Lower lobe of right lung (tissue), 2 donors: ENCODE data around the gene OR52M1. TPM values are rescaled to one million over a fixed set of nuclear protein-coding genes. Genes with fewer than 3 reads are reported as not detected.

Experiments used
- ATAC-seq, 2 donors: fragments of 200-7000 bp; cut with Tn5 transposase; one replicate each; pipeline ENCODE4 v1.9.1; 2020 to 2022; ENCODE audit warnings: mild to moderate bottlenecking in 2 of 2, moderate library complexity in 2 of 2
- DNase-seq: peaks from one replicate; pipeline ENCODE4 v3.0.0-alpha.2; 2020
- H3K27ac ChIP-seq: fragments of 200-600 bp; one replicate; pipeline ENCODE4 v1.8.0; 2022
- H3K27me3 ChIP-seq: fragments of 200-600 bp; one replicate; pipeline ENCODE4 v1.8.0; 2022; ENCODE audit warnings: low read depth
- H3K36me3 ChIP-seq: fragments of 200-600 bp; one replicate; pipeline ENCODE4 v1.8.0; 2022; ENCODE audit warnings: mild to moderate bottlenecking
- H3K4me1 ChIP-seq: fragments of 200-600 bp; one replicate; pipeline ENCODE4 v1.8.0; 2022
- H3K4me3 ChIP-seq: fragments of 200-600 bp; one replicate; pipeline ENCODE4 v1.8.0; 2022; ENCODE audit warnings: mild to moderate bottlenecking
- H3K9me3 ChIP-seq: fragments of 200-600 bp; one replicate; pipeline ENCODE4 v1.8.0; 2022
- CTCF ChIP-seq: fragments of 200-600 bp; IDR thresholded peaks from one replicate; pipeline ENCODE4 v1.8.0; 2022; ENCODE audit warnings: antibody characterized with exemption, mild to moderate bottlenecking
- intact Hi-C: fragments of 100-400 bp; cut with DNase I; formaldehyde crosslinking; loops from one replicate; pipeline ENCODE4 v1.11.0; 2022
- total RNA-seq: library from RNA; stranded (reverse); fragmentation: NEBNext Ultra II Directional; extraction: Animal tissue kit (Norgen Biotek cat#: 25700); gene quantifications from one replicate; pipeline ENCODE4 v1.2.1, GENCODE V29; 2021
- donor health status: DM: no; HTN: yes; CAD: no; lungs with severe emphysema.

Gene OR52M1
- total RNA-seq, 1 donor from 2014 or later, result not detected

- Histone ChIP-seq H3K9me3 (no peaks in the 10 kb centered on the region), H3K27ac (no peak overlapping the region), H3K36me3 (no peaks in the 10 kb centered on the region), H3K4me3 (no peak overlapping the region), H3K4me1 (no peaks in the 10 kb centered on the region), H3K27me3 (peaks cover 4% of the 10 kb centered on the region)
- TF ChIP-seq CTCF, result no peak
- ATAC-seq (no peak), DNase-seq (no peak)
- intact Hi-C loops, result no loop called here
Observed at GRCh38 chr11:4589017-4589416, 44.0 kb downstream of the OR52M1 start.

DNA sequence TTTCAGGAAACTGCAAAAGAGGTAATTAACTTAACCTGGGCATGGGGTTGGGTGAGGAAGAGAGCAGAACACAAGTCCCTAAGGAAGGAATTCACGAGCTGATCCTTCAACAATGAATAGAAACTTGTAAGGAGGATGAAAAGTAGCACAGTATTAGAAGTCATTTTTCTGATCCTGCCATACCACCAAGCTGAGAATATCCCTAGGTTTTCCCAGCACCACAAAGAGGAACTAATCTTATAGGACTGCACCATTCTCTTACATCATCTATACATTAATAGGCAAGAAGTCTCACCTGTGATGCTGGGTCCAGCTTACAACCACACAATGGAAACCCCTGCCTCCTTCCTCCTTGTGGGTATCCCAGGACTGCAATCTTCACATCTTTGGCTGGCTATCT, 48.7 kb downstream of the OR52M1 start, which contains the start of gene OR52I1:
OR52I1 (plus strand) TSS at position 301 of the 400 bp plus-strand sequence; CDS start at position 301, 0 bp downstream.
- Histone ChIP-seq H3K4me3 (no peak within 1 kb of the TSS), H3K36me3 (peaks cover 18% of the 10 kb centered on the region), H3K27ac (no peak within 1 kb of the TSS), H3K9me3 (no peaks in the 10 kb centered on the region), H3K27me3 (no peaks in the 10 kb centered on the region), H3K4me1 (no peaks in the 10 kb centered on the region)
- ATAC-seq (no peak), DNase-seq (no peak)
- TF ChIP-seq CTCF, result no peak
- intact Hi-C loops, result no loop called here

Other genes with a start within 250 kb of the OR52M1 start
- gene OR52B4, start 176.8 kb upstream of the OR52M1 start, total RNA-seq, result not detected
- gene TRIM21, start 151.5 kb upstream of the OR52M1 start, total RNA-seq, result 42.2 TPM
- 0.47 TPM for gene OR52K2, start 95.9 kb upstream of the OR52M1 start, total RNA-seq
- gene OR52K1, start 62.5 kb upstream of the OR52M1 start, total RNA-seq, result 0.27 TPM
- not detected for gene OR52I2, start 36.6 kb downstream of the OR52M1 start, total RNA-seq
- gene OR52I1, start 48.8 kb downstream of the OR52M1 start, total RNA-seq, result not detected
- 13.8 TPM for gene TRIM68, start 63.0 kb downstream of the OR52M1 start, total RNA-seq
- not detected for gene OR51D1, start 92.3 kb downstream of the OR52M1 start, total RNA-seq
- gene OR51E1, start 98.8 kb downstream of the OR52M1 start, total RNA-seq, result not detected
- gene OR51E2, start 152.7 kb downstream of the OR52M1 start, total RNA-seq, result not detected
- gene MMP26, start 159.6 kb downstream of the OR52M1 start, total RNA-seq, result not detected
- not detected for gene OR51F1, start 224.7 kb downstream of the OR52M1 start, total RNA-seq